H54 (cell line): ENCODE results near the gene ABTB1.

Experiments used
- DNase-seq: peaks from one replicate; pipeline ENCODE4 v3.0.0; 2011; ENCODE audit warnings: low spot score, mixed read lengths; ENCODE audit not compliant: insufficient read length
- FAIRE-seq: peaks from 3 replicates; lab custom pipeline; 2011; peaks lifted over from hg19 to GRCh38; lab: Jason Lieb, UNC
- POLR2A ChIP-seq: IDR thresholded peaks from 2 replicates; pipeline ENCODE4 v1.6.1; 2011; ENCODE audit warnings: low read depth, mild to moderate bottlenecking, low read length

Gene ABTB1

GRCh38 chr3:127655641-127656040, 17.1 kb upstream of the ABTB1 start:
- TF ChIP-seq POLR2A = no peak
- DNase-seq = peak; percentile 44

GRCh38 chr3:127656906-127657305, 15.8 kb upstream of the ABTB1 start:
- FAIRE-seq = no peak
- TF ChIP-seq POLR2A = no peak
- DNase-seq = no peak

More at GRCh38 chr3:127655641-127656040, 17.1 kb upstream of the ABTB1 start:
- FAIRE-seq = no peak

GRCh38 chr3:127658234-127658633, 14.5 kb upstream of the ABTB1 start:
- TF ChIP-seq POLR2A = no peak
- DNase-seq = no peak
- no peak for FAIRE-seq

GRCh38 chr3:127660621-127661251, 12.0 kb upstream of the ABTB1 start:
- no peak for FAIRE-seq
- no peak for TF ChIP-seq POLR2A
- DNase-seq = no peak

- DNase-seq (no peak), FAIRE-seq (no peak)
- no peak for TF ChIP-seq POLR2A
Measured at GRCh38 chr3:127661600-127661999, 11.2 kb upstream of the ABTB1 start.

- DNase-seq = no peak
- FAIRE-seq = no peak
- TF ChIP-seq POLR2A = no peak
Measured at GRCh38 chr3:127662001-127662469, 10.7 kb upstream of the ABTB1 start.

- DNase-seq (no peak), FAIRE-seq (no peak)
- no peak for TF ChIP-seq POLR2A
Measured at GRCh38 chr3:127663151-127663550, 9.6 kb upstream of the ABTB1 start.

GRCh38 chr3:127665165-127665564, 7.6 kb upstream of the ABTB1 start:
- DNase-seq (no peak), FAIRE-seq (no peak)
- no peak for TF ChIP-seq POLR2A

GRCh38 chr3:127665586-127665985, 7.2 kb upstream of the ABTB1 start:
- TF ChIP-seq POLR2A = no peak
- DNase-seq (no peak), FAIRE-seq (no peak)

GRCh38 chr3:127666676-127667075, 6.1 kb upstream of the ABTB1 start:
- no peak for TF ChIP-seq POLR2A
- no peak for DNase-seq
- no peak for FAIRE-seq

- FAIRE-seq (no peak), DNase-seq (no peak)
- TF ChIP-seq POLR2A = no peak
Measured at GRCh38 chr3:127667119-127667681, 5.6 kb upstream of the ABTB1 start.

- TF ChIP-seq POLR2A = no peak
- DNase-seq (no peak), FAIRE-seq (no peak)
Measured at GRCh38 chr3:127668906-127669305, 3.8 kb upstream of the ABTB1 start.

GRCh38 chr3:127669541-127670228, 3.1 kb upstream of the ABTB1 start:
- FAIRE-seq (no peak), DNase-seq (no peak)
- TF ChIP-seq POLR2A = no peak

GRCh38 chr3:127670229-127670559, 2.6 kb upstream of the ABTB1 start:
- no peak for DNase-seq
- TF ChIP-seq POLR2A = no peak
- FAIRE-seq = no peak
